Activated naive CD4-positive, alpha-beta T cell treated with anti-CD3 and anti-CD28 coated beads for 36 hours (primary cell): ENCODE measurements around the gene MIA2. TPM values are rescaled to one million over a fixed set of nuclear protein-coding genes. Genes with fewer than 3 reads are reported as not detected.
"Not testable (repeated sequence)": the region's sequence is repeated elsewhere in the genome, so short reads cannot be mapped to it uniquely, and the experiment has no call there.

Experiments
- CTCF ChIA-PET: fragments of 350-600 bp; sonication (Branson Sonifier 250); formaldehyde crosslinking; loops from one replicate; lab custom pipeline; 2021; ENCODE audit warnings: antibody characterized with exemption; lab: Charles Lee
- DNase-seq: peaks from one replicate; pipeline ENCODE4 v3.0.0-alpha.2; 2020
- H3K27ac Mint-ChIP-seq: one replicate; pipeline ENCODE4 v1.8.0; 2021; ENCODE audit warnings: mild to moderate bottlenecking, mixed read lengths
- H3K27me3 Mint-ChIP-seq: one replicate; pipeline ENCODE4 v1.8.0; 2021; ENCODE audit warnings: low read depth, mixed read lengths
- H3K36me3 Mint-ChIP-seq: one replicate; pipeline ENCODE4 v1.8.0; 2021; ENCODE audit warnings: low read depth, mixed read lengths
- H3K4me1 Mint-ChIP-seq: one replicate; pipeline ENCODE4 v1.8.0; 2021; ENCODE audit warnings: low read depth, mixed read lengths
- H3K4me3 Mint-ChIP-seq: one replicate; pipeline ENCODE4 v1.8.0; 2021; ENCODE audit warnings: mild to moderate bottlenecking, moderate library complexity, mixed read lengths
- H3K9me3 Mint-ChIP-seq: one replicate; pipeline ENCODE4 v1.8.0; 2021; ENCODE audit warnings: mixed read lengths
- intact Hi-C: fragments of 100-400 bp; cut with micrococcal nuclease; formaldehyde crosslinking; loops from one replicate; pipeline ENCODE4 v1.15.1; 2023
- total RNA-seq, 2 experiments: library from RNA; stranded (reverse); gene quantifications; one replicate each; pipeline ENCODE4 v1.2.3, GENCODE V29; 2021

The MIA2 gene
- total RNA-seq, 2 experiments from 2014 or later = 19.9 to 20.9 TPM

DNA sequence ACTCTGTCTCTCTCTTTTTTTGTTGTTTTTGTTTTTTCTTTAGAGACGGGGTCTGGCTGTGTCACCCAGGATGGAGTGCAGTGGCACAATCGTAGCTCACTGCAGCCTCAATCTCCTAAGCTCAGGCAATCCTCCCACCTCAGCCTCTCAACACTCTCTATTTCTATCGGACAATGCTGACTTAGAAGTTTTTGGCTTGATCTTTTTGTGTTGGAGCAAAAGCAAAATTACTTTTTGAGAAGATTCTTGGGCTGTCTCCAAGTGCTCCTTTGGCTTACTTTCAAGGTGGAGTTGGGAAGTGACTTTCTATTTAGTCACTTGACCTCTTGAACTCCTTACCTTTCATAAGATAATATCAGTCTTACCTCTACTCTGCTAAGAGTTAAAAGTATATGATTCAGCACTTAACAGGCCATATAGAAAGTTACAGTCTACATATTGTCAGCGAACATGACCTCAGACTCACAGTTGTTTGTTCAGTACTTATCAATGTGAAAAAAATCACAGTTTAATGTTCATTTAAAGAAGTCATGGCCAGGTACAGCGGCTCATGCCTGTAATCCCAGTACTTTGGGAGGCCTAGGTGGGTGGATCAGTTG, 15.4 kb upstream of the MIA2 start:
- no peak overlapping the region for H3K27ac Mint-ChIP-seq

DNA sequence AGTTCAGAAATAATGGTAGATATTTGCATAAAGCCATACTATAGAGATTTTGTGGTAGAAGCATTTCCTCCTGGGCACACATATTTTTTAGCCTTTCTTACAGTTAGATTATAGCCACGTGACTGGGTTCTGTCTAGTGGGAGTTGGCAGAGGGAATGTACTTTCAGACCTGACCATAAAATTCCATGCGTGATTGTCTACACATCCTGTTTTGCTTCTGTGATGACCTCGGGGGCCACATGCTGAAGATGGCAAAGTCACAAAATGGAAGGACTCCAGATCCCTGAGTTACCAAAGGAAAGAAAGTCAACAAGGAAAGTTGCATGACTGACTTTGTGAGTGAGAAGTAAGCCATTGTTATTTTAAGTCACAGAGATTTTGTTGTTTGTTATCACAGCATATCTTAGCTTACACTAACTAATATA, 14.6 kb upstream of the MIA2 start:
- intact Hi-C loops = no loop called here
- no peak overlapping the region for H3K27ac Mint-ChIP-seq
- no peak overlapping the region for H3K4me3 Mint-ChIP-seq
- DNase-seq = no peak
- CTCF ChIA-PET = no interaction called here
- H3K4me1 Mint-ChIP-seq = peaks cover 12% of the 10 kb centered on the region
- H3K9me3 Mint-ChIP-seq = no peaks in the 10 kb centered on the region
- no peaks in the 10 kb centered on the region for H3K36me3 Mint-ChIP-seq
- H3K27me3 Mint-ChIP-seq = no peaks in the 10 kb centered on the region

More for the DNA sequence above, 15.4 kb upstream of the MIA2 start:
- CTCF ChIA-PET = no interaction called here
- Mint-ChIP-seq H3K27me3 (no peaks in the 10 kb centered on the region), H3K9me3 (no peaks in the 10 kb centered on the region), H3K4me3 (no peak overlapping the region), H3K4me1 (peaks cover 12% of the 10 kb centered on the region), H3K36me3 (no peaks in the 10 kb centered on the region)
- intact Hi-C loops = no loop called here
- no peak for DNase-seq

DNA sequence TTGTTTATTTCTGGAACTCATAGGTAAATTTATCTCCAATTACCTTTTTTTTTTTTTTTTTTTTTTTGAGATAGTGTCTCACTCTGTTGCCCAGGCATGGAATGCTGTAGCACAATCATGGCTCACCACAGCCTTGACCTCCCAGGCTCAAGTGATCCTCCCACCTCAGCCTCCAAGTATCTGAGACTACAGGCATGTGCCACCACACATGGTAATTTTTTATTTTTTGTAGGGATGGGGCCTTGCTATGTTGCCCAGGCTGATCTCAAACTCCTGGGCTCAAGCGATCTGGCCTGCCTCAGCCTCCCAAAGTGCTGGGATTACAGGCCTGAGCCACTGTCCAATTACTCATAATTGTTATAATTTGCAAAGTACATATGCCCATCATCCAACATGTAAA, 13.2 kb upstream of the MIA2 start:
- H3K4me1 Mint-ChIP-seq = peaks cover 12% of the 10 kb centered on the region
- intact Hi-C loops, H3K27ac Mint-ChIP-seq, H3K4me3 Mint-ChIP-seq, H3K36me3 Mint-ChIP-seq, H3K27me3 Mint-ChIP-seq, CTCF ChIA-PET, H3K9me3 Mint-ChIP-seq, DNase-seq: not testable (repeated sequence)

DNA sequence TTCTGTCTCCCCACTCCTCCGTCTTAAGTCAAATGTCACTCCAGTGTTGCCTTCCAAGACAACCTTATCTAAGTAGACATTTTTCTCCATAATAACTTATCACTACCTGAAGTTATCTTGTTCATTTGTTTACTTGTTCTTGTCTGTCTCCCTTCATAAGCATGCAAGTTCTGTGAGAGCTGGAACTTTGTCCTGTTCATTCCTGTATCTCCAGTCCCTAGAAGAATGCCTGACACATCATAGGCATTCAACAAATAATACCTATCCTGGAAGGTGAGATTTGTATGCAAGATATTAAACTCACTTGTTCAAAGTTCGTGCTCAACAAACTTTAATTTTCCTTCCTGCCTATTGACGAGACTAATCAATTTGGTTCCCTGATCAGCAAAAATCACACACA, 5.7 kb upstream of the MIA2 start:
- Mint-ChIP-seq H3K4me3 (no peak overlapping the region), H3K36me3 (no peaks in the 10 kb centered on the region), H3K9me3 (no peaks in the 10 kb centered on the region), H3K27ac (peak overlapping the region; percentile 90), H3K27me3 (no peaks in the 10 kb centered on the region), H3K4me1 (peaks cover 33% of the 10 kb centered on the region)
- no peak for DNase-seq
- intact Hi-C loops = loop anchor here (2.0 kb wide), 1 partner anchor 113 kb away; the partner anchor contains the start of gene GEMIN2
- CTCF ChIA-PET = no interaction called here

DNA sequence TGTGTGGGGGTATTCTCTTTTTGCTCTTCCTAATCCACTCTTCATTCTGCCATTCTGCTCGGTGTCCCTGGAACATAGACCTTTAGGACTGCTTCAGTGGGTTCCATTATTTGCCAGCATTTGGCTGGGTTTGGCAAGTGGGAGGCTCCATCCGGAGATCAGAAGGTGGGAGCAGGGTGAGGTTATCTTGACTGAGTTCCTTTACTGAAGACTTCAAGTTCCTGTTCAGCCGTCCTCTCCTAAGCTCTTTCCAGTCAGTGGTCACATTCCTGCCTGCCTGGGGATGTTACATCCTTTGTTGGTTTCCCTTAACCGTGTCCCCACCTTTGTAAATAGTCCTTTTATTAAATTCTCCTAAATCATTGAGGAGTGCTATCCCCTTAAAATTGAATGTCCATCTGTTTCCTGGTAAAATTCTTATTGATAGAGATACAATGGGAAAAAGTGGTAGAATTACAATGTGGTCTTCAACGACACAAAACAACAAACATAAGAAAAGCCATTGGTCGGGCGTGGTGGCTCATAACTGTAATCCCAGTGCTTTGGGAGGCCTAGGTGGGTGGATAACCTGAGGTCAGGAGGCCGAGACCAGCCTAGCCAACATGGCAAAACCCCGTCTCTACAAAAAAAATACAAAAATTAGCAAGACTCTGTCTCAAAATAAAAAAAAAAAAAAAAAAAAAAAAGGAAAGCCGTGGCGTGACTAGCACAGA, 5.0 kb upstream of the MIA2 start:
- no peaks in the 10 kb centered on the region for H3K36me3 Mint-ChIP-seq
- H3K4me1 Mint-ChIP-seq = peaks cover 35% of the 10 kb centered on the region
- DNase-seq = no peak
- peak overlapping the region; percentile 90 for H3K27ac Mint-ChIP-seq
- H3K27me3 Mint-ChIP-seq = no peaks in the 10 kb centered on the region
- H3K9me3 Mint-ChIP-seq = no peaks in the 10 kb centered on the region
- H3K4me3 Mint-ChIP-seq = peak overlapping the region; percentile 14
- intact Hi-C loops = loop anchor here (1.0 to 2.0 kb wide), 9 partner anchors 41 to 220 kb away; partner anchors contain the start of genes FBXO33, GEMIN2, PNN and SEC23A
- CTCF ChIA-PET = interaction anchor here (1.3 to 1.6 kb wide), 2 partner anchors 127 to 198 kb away, joined by 4 read pairs; no protein-coding TSS in a partner anchor

DNA sequence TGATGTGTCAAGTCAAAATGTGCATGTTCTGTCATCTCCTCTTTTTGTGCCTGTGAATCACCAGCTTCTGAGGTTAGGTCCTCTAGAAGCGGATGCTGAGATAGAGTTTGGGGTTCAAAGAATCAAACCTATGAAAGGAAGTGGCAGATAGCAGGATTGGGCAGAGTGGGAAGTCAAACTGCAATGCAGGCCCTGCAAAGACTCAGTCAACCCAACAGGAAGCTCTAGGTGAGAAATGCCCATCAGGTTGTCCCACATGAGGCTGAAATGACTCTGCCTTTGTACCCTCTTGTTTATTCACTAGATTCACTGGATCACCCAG, 4.5 kb upstream of the MIA2 start:
- Mint-ChIP-seq H3K27ac (peak overlapping the region; percentile 90), H3K36me3 (no peaks in the 10 kb centered on the region), H3K27me3 (no peaks in the 10 kb centered on the region), H3K4me1 (peaks cover 38% of the 10 kb centered on the region), H3K4me3 (no peak overlapping the region), H3K9me3 (no peaks in the 10 kb centered on the region)
- CTCF ChIA-PET = interaction anchor here (1.3 to 1.6 kb wide), 2 partner anchors 127 to 198 kb away, joined by 4 read pairs; no protein-coding TSS in a partner anchor
- peak; percentile 83 for DNase-seq
- intact Hi-C loops = loop anchor here (1.0 to 2.0 kb wide), 9 partner anchors 40 to 219 kb away; partner anchors contain the start of genes FBXO33, GEMIN2, PNN and SEC23A

DNA sequence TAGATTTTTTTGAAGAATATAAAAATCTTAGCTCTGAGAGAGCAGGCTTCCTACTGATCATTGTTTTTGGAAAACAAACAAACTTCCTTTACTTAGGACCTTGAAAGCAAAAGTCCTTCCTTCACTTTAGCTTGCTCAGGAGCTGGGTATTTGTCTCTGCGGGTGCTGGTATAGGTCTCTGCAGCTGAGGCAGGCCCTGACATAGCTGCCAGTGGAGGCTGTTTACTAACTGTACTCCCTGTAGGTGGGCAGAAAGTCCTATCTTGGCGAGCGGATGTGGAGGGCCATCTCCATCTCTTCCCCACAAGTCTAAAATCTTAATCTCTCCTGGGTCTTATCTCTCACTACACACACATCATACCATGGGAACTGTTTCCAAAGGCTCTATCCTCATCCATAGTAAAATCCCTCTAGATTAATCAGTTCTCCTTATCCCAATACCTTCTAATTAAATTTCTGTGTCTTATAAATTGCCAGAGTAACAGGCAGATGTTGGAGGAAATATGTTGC, 4.1 kb upstream of the MIA2 start:
- CTCF ChIA-PET = interaction anchor here (1.3 to 1.6 kb wide), 2 partner anchors 128 to 197 kb away, joined by 4 read pairs; no protein-coding TSS in a partner anchor
- Mint-ChIP-seq H3K27ac (peak overlapping the region; percentile 90), H3K9me3 (no peaks in the 10 kb centered on the region), H3K27me3 (no peaks in the 10 kb centered on the region), H3K36me3 (no peaks in the 10 kb centered on the region), H3K4me1 (peaks cover 38% of the 10 kb centered on the region), H3K4me3 (no peak overlapping the region)
- intact Hi-C loops = loop anchor here (1.0 to 2.0 kb wide), 9 partner anchors 40 to 219 kb away; partner anchors contain the start of genes FBXO33, GEMIN2, PNN and SEC23A
- no peak for DNase-seq

DNA sequence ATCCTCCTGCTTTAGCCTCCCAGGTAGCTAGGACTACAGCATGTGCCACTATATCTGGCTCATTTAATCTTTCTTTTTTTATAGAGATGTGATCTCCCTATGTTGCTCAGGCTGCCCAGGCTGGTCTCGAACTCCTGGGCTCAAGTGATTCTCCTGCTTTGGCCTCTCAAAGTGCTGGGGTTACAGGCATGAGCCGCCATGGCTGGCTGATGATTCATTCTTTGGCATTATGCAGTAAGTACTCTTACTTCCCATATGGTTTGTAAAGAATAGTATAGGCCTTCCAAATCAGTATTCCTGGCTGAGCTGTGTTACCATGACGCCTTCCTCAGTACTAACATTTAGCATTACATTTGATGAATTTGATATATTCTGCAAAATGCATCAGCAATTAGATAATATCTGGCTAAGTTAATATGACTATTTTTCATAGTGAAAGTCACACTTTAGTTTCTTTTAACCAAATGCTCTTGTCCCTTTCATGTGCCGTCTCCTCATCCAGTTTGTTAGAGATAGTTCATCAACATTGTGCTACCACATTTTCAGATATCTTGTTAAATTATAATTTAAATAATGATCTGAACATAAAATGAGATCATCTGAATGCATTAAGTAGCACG, 3.2 kb upstream of the MIA2 start:
- Mint-ChIP-seq H3K36me3 (no peaks in the 10 kb centered on the region), H3K4me3 (no peak overlapping the region), H3K4me1 (peaks cover 38% of the 10 kb centered on the region), H3K27ac (peak overlapping the region; percentile 70), H3K9me3 (no peaks in the 10 kb centered on the region), H3K27me3 (no peaks in the 10 kb centered on the region)
- intact Hi-C loops = loop anchor here (1.0 kb wide), 3 partner anchors 138 to 239 kb away; no protein-coding TSS in a partner anchor
- DNase-seq = peak; percentile 28
- CTCF ChIA-PET = interaction anchor here (0.6 to 2.9 kb wide), 15 partner anchors 16 to 560 kb away, joined by 3 to 33 read pairs (median 6); partner anchors contain the start of genes FBXO33 and SEC23A

DNA sequence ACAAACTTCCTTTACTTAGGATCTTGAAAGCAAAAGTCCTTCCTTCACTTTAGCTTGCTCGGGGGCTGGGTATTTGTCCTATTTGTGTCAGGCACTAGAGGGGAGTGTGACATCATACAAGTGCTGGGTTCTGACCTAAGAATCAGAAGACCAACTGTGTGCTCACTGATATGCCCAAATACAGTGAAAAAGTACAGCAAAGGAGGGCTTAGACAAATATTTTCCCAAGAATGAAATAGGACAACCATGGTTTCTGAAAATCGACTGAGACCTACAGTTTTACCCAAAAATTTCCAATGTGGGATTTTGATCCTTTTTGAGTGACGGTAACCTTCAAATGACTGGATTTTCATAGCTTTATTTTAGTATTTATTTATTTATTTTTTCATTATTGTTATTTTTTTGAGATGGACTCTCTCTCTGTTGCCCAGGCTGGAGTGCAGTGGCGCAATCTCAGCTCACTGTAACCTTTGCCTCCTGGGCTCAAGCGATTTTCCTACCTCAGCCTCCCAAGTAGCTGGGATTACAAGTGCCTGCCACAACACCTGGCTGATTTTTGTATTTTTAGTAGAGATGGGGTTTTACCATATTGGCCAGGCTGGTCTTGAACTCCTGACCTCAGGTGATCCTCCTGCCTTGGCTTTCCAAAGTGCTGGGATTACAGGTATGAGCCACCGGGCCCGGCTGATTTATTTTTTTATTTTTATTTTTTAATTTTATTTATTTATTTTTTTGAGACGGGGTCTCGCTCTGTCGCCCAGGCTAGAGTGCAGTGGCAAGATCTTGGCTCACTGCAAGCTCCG, 1.8 kb upstream of the MIA2 start:
- peak; percentile 71 for DNase-seq
- peaks cover 38% of the 10 kb centered on the region for H3K4me1 Mint-ChIP-seq
- H3K9me3 Mint-ChIP-seq, H3K36me3 Mint-ChIP-seq, H3K4me3 Mint-ChIP-seq, H3K27ac Mint-ChIP-seq, H3K27me3 Mint-ChIP-seq: not testable (repeated sequence)
- CTCF ChIA-PET = interaction anchor here (0.6 to 2.9 kb wide), 27 partner anchors 15 to 257 kb away, joined by 3 to 33 read pairs (median 5); partner anchors contain the start of genes FBXO33, GEMIN2 and SEC23A
- intact Hi-C loops = loop anchor here (1.0 kb wide), 3 partner anchors 136 to 237 kb away; no protein-coding TSS in a partner anchor

DNA sequence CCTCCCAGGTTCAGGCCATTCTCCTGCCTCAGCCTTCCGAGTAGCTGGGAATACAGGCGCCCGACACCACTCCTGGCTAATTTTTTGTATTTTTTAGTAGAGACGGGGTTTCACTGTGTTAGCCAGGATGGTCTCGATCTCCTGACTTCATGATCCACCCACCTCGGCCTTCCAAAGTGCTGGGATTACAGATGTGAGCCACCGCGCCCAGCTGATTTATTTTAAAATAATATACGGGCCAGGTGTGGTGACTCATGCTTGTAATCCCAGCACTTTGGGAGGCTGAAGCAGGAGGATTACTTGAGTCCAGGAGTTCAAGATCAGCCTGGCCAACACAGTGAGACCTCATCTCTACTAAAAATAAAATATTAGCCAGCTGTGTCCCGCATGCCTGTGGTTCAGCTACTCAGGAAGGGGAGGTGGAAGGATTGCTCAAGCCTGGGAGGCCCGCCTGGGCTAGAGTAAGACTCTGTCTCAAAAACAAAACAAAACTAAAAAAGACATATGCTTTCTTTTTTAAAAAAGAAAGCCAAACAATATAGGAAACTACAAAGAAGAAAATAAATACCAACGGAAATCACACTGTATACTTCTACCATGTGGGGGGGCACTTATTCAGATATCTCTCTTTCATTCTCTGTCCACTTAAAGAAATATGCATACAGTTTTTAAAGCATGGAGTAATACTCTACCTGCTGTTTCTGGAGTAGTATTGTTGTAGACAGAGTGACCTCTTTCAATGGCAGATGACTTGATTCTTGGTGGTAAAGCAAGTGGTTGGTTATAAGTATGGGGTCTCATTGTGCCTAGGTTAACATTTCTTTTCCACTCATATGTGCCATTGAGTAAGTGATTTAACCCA, 930 bp upstream of the MIA2 start:
- no peak overlapping the region for H3K27ac Mint-ChIP-seq
- H3K36me3 Mint-ChIP-seq = no peaks in the 10 kb centered on the region
- CTCF ChIA-PET = interaction anchor here (1.1 to 2.9 kb wide), 19 partner anchors 21 to 237 kb away, joined by 3 to 33 read pairs (median 5); partner anchors contain the start of genes FBXO33, GEMIN2 and SEC23A
- no peak for DNase-seq
- H3K27me3 Mint-ChIP-seq = no peaks in the 10 kb centered on the region
- intact Hi-C loops = no loop called here
- peaks cover 38% of the 10 kb centered on the region for H3K4me1 Mint-ChIP-seq
- no peaks in the 10 kb centered on the region for H3K9me3 Mint-ChIP-seq
- no peak overlapping the region for H3K4me3 Mint-ChIP-seq

DNA sequence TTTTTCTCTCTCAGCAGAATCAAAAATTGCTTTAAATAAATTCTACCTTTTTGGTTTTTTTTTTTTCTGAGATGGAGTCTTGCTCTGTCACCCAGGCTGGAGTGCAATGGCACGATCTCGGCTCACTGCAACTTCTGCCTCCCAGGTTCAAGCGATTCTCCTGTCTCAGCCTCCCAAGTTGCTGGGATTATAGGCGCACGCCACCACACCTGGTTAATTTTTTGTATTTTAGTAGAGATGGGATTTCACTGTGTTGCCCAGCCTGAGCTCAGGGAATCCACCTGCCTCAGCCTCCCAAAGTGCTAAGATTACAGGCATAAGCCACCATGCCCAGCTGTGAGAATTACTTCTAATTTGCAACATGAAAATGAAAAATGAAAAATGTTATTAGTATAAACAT, 1.3 kb downstream of the MIA2 start:
- not testable (repeated sequence) for H3K36me3 Mint-ChIP-seq

More for the DNA sequence above, 1.3 kb downstream of the MIA2 start:
- H3K4me3 Mint-ChIP-seq, DNase-seq, H3K27ac Mint-ChIP-seq, H3K9me3 Mint-ChIP-seq, CTCF ChIA-PET, intact Hi-C loops, H3K27me3 Mint-ChIP-seq: not testable (repeated sequence)
- H3K4me1 Mint-ChIP-seq = peaks cover 22% of the 10 kb centered on the region
